GM11168 (cell line): ENCODE data around the gene CNOT4.
"Not testable (repeated sequence)": the region's sequence is repeated elsewhere in the genome, so short reads cannot be mapped to it uniquely, and the experiment has no call there.

Source experiments
- in situ Hi-C: fragments of 300-500 bp; cut with MboI; formaldehyde crosslinking; loops from one replicate; pipeline ENCODE4 v1.12.0; 2022; ENCODE audit warnings: low sequenced_read_pairs; ENCODE audit not compliant: unreplicated experiment

The CNOT4 gene

DNA sequence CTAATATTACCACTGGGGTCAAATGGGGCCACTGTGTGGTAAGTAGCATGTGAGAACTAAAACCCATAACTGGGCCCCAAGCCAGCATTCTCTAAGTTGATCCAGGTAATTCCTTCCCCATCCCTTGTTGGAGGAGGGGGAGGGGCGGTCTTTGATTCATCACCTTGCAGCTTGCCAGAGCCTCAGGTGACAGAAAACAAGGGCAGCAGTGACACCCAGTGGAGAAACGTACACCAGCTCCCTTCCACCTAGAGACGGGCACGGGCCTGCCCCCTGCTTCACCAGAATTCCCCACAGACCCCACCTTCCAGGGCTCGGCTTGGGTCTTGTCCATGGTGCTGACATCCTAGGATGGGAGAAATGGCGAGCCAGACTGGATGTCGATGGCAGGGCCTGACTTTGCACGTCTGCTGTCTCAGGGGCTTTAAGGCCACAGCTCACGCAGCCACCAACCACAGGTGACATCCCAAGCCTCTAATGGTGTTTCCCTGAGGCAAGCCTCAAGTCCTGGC, 174.2 kb downstream of the CNOT4 start:
- in situ Hi-C loops = no loop called here

DNA sequence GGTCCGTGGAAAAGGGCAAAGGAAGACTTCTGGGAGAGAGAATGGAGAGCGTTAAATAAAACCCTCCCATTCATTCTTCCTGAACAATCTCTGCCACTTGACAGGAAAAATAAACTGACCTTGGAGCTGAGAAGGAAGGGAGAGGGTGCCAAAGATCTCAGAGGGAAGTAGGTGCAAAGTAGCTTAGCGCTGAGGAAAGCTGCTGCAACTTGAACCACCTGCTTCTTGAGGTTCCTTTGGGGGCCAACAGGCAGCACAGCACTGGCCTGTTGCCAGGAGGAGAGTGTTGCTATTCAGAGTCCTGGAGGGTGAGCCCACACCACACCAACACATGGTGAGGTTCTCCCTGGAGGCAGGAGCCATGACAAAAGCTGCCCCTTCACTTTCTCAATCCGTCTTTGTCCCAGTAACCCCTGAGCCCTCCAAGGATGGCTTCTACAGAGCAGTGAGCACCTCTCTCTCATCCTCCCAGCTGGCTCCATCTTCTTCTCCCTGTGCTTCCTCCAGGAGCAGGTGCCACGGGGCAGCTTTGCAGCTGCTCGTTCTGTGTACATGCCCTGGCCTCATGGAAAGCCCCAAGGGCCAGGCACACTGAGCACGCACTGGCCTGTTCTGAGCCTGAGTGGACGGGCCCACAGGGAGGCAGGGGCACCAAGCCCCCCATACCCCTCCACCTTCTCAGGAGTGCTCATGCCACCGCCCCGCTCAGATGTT, 174.9 kb downstream of the CNOT4 start:
- in situ Hi-C loops = no loop called here

DNA sequence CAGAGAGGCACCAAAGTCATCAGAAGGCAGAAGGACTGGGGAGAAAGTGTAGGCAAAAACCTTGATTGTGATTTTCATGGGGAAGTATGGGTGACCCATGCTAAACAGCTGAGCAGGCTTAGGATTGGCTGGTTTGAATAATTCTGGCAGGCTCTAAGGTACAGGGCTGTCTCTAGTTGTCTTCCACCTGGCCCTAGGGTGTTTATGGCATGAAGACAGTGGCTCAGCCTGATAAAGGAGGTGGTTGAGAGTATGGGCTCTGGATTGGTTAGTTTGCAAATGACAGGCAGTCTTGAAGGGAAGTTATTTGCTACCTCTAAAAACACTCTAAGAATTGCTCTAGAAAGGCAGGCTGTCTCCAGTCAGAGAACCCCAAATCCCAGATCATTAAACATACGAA, 176.0 kb downstream of the CNOT4 start:
- in situ Hi-C loops = no loop called here

DNA sequence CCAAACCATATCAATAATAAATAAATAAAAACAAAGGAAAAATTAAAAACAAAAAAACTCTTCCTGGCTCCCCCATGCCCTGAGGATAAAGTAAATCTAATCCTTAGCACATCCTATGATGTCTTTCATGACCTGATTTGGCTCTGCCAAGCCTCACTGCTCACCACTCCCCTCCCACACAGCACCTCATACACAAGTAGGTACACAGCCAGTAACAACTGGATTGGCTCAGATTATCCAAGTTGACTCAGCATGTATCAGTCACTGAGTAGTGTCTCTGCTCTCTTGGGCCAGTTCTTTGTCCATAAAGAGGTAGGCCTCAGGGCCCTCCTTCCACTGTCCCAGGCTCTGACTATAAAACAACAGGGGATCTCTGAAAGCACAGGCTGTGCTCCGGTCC, 176.7 kb downstream of the CNOT4 start:
- in situ Hi-C loops = no loop called here

DNA sequence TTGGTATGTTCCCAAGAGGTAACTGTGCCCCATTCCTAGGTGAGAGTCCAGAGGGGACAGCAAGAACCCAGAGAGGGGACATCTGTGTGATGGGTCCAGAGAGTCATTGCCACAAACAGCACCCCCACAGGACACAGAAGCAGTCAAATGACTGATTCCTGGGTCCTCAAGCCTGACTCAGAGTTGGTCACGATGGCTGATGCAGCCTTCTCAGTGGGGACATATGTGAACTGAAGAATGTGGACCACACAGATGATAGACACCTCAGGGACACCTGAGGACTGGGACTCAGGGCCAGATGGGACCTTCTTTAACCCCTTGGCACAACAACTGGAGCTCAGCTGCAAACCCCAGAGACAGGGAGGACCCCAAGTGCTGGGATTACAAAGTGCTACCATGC, 179.8 kb downstream of the CNOT4 start:
- in situ Hi-C loops = no loop called here

DNA sequence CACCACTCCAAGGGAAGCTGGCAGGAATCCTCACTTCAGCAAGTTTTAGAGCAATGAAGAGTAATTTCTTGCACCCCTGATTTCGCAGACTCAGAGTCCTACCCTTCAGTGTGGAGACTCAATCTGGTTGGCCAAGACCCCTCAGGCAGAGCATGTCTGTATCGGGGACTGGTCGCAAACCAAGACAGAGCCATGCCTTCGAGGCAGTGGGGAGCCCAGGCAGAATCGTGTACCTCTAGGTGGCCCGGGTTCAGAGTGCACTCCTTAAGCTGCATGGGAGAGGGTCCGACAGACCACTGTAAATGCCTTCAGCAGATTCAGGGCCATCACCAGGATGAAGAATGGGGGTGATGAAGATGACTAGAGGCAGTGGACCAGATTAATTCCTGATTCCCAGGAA, 181.4 kb downstream of the CNOT4 start:
- in situ Hi-C loops = no loop called here

DNA sequence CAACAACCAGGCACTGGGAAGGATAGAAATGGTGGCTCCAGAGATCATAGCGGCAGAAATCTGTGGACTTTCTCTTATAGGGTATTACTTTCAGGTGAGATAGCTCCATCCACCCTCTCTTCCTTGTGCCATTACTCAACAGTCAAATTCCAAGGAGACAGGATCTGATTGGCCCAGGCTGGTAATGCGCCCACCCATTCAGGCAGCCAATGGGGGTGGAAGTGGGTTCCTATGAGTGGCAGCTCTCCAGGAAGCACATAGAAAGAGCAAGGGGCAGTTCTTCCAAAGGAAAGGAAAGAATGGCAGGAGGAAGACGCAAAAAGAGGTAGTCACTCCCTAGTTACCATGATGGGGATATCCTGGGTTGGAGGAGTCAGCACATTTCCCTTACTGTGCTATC, 181.8 kb downstream of the CNOT4 start:
- in situ Hi-C loops = no loop called here

DNA sequence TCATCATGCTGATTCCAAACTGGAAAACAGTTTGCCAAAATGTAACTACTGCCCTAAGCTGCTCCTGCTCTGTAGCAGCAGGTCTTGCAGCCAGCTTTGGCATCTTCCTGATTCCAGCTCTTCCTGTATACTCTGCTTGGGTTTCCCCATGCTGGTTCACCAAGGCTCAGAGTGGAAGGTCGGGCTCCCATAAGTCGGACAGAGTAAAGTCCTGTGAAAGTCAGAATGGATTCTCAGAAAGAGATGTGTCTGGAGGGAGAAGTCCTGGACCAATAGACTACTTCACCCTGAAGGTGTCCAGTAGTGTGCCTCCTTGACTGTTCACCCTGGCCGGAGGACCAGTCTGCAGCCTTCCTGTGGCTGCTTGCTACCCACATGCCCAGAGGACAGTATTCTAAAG, 182.4 kb downstream of the CNOT4 start:
- in situ Hi-C loops = no loop called here

DNA sequence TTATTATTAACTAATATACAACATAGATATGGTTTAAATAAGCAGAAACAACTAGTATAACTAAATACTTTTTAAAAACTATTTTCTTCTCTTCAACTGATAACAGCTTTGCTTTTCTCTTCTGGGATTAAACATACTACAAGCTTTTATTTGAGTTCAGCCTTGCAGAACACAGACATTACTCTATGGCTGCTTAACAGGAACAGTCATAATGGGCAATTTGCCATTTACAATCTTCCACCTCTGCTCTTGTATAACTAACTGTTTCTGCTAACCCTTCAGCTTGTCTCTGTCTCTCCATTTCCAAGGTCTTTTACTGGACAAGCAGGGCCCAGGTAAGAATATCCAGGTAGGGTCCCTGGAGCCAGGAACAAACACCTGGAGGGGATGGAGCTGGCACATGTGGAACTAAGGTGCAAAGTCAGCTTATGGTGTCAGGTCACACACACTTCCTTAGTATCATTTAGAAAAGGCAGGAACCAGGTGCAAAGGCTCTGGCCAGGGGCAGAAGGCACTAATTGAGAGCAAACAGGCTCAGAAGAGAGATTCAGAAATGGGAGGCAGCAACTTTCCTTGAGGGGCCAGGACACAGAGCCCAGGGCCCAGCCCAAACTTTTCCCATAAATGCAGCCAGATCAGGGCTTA, 183.1 kb downstream of the CNOT4 start:
- in situ Hi-C loops = no loop called here

DNA sequence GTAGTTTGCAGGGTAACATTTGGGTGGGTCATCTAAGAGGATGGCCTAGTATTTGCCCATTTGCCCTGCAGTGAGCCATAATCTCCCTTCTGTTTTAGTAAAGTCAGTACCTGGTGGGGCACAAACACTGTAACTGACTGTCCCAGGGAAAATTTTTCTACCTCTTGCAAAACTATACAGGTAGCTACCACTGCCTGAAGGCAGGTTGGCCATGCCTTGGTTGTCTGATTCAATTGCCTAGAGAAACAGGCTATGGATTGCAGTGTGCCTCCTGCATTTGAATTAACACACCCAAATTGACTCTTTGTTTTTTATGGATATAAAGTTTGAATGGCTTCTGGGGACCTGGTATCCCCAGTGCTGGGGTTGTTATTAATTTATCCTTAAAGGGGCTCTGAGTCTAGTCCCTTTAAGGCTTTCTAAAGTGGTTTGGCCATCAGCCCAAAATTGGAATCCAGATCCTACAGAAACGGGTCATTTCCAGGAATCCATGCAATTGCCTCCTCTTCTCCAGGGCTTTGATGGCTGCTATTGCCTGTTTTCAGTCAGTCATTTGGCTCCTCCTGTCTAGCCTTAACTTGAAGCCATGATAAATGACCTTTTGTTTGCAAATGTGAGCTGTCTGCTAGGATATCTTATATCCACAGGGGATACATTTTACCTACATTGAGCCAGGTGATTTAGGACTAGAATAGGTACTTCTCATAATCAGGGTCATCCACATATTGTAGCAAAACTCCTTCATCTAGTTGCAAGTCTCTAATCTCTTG, 187.1 kb downstream of the CNOT4 start:
- in situ Hi-C loops = no loop called here

DNA sequence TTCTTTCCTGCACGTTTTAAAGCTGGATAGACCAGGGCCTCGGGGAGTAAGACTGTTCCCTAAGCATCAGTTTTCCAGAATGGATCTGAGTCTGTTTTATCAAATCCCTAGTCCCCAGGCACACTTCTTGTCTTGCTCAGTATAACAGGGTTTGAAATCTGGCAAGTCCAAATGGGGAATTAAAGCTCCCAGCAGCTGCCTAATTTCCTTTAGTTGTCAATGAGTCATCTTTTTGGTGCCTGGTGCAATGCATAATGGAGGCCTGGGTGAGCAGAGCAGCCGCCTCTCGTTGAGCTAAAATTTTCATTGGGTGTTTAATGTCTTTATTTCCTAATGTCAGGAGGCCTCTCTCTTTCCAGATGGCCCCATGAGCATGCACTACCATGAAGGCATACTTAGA, 188.3 kb downstream of the CNOT4 start:
- in situ Hi-C loops = no loop called here

DNA sequence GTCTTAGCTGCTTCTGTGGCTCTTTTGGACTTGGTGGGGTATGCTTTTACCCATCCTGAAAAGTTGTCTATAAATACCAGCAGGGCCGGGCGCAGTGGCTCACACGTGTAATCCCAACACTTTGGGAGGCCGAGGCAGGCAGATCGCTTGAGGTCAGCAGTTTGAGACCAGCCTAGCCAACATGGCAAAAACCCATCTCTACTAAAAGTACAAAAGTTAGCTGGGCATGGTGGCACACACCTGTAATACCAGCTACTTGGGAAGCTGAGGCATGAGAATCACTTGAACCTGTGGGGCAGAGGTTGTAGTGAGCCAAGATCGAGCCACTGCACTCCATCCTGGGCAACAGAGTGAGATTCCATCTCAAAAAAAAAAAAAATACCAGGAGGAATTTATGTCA, 188.9 kb downstream of the CNOT4 start:
- in situ Hi-C loops = not testable (repeated sequence)

DNA sequence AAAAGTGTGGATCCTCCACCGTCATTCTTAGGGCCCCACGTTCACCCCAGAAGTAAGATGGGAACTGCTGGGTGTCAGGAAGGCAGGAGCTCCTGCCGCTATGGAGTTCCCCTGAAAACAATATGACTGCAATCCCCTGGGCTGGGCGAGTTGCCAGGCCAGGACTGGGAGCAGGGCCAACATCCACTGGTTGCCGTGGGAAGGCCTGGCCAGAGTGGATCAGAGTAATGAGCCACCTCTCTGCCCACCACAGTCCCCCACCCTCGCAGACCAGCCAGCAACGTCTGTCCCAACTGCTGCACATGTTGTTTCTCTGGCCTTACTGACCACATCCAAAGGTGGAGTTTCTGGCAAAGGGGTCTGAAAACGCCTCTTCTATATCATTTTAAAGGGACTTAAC, 189.6 kb downstream of the CNOT4 start:
- in situ Hi-C loops = no loop called here

DNA sequence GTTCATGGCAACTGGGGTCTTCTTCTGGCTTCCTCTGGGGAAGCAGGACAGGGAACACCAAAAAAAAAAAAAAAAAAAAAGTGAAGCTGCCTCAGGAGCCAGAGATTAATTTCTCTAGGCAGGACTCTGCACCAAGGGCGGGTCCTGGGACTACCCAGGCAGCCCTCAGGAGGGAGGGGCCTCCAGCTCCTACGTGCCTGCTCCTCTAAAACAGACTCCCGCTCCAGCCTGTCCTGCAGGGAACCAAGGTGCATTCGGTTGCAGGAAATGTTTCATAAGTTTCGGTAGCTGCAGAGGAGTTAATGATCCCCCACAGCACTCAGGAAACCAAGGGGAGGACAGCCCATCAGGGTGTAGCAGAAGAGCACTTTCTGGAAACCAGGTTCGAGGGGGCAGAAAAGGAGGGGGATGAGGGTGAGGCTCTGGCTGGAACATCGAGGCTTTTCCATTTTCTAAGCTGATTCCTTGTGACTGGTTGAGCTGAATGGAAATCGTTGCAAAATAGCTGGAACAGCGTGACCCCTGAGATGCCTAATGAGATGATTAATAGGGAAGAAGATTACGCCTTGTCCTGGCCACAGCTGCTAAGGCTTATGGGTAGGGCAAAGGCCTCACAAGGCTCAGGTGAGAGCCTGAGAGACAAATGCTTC, 192.1 kb downstream of the CNOT4 start:
- in situ Hi-C loops = no loop called here

DNA sequence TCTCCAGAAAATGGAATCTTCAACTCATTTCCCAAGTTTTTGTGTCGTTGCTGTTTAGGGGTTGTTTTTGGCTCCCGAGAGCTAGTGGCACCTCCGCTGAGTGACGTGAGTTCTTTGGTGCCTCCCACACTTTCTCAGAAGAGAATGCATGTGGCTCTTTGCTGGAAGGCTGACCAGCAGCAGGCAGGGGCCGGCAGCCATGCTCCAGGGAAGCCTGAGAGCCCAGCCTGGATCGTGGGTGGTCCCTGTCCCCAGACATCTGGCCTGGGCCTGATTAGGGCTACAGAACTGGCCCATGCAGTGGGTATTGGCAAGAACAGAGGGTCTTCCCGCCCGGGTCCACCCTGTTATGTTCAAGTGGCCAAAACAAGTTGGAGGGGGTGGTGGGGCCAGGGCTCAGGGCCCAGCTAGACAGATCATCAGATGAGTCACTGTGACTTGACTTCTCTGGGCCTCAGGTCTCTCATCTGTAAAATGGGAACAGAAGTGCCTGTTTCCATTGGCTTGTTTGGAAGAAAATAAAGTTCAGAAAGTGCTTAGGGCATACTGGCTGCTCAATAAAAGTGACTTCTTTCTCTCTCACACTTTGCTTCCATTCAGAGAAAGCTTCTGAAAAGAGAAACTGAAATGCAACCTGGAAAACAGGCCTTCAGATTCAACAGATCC, 193.1 kb downstream of the CNOT4 start:
- in situ Hi-C loops = no loop called here

DNA sequence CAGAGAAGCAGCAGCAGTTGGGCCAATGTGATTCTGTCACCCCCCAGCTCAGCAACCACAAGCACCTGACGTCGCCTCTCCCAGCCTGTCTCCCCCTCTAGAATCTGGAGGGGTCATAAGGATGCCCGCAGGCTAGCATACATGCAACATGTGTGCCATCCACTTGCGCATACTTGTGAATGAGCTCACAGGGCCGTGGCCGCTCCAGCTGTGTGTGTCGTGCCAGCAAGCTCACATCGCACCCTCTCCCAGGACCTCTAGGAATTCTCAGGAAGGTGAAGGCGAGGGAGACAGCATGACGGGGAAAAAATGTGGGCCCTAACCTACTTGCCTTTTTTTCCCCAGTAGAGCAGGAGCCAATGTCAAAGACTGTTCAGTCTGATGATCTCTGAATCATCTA, 195.9 kb downstream of the CNOT4 start:
- in situ Hi-C loops = no loop called here
